IMR-90 (cell line): ENCODE measurements around the gene CHST14.

Experiments
- CEBPB ChIP-seq: IDR thresholded peaks from 2 replicates; pipeline ENCODE4 v1.6.1; 2012; ENCODE audit warnings: low read depth, low read length, improper control_type of control experiment
- MAZ ChIP-seq: IDR thresholded peaks from 2 replicates; pipeline ENCODE4 v1.6.1; 2012; ENCODE audit warnings: low read depth, mild to moderate bottlenecking, low read length, improper control_type of control experiment, moderate library complexity, borderline replicate concordance
- MXI1 ChIP-seq: IDR thresholded peaks from 2 replicates; pipeline ENCODE4 v1.6.1; 2012; ENCODE audit warnings: low read depth, mild to moderate bottlenecking, low read length, moderate library complexity, borderline replicate concordance
- POLR2A ChIP-seq: IDR thresholded peaks from 2 replicates; pipeline ENCODE4 v1.6.1; 2012; ENCODE audit warnings: mild to moderate bottlenecking, low read depth, low read length
- RAD21 ChIP-seq: IDR thresholded peaks from 2 replicates; pipeline ENCODE4 v1.6.1; 2012; ENCODE audit warnings: low read length, improper control_type of control experiment
- SMC3 ChIP-seq: fragments of 150-350 bp; IDR thresholded peaks from 2 replicates; pipeline ENCODE4 v1.6.1; 2016; ENCODE audit warnings: low read depth, mild to moderate bottlenecking, antibody characterized with exemption, low read length, moderate library complexity
- TF ChIP-seq, protein P1 (sequence below): conservative IDR thresholded peaks from 2 replicates; pipeline ENCODE4 v1.5.1; 2012; ENCODE audit warnings: mild to moderate bottlenecking, low read depth, low read length, improper control_type of control experiment

DNA sequence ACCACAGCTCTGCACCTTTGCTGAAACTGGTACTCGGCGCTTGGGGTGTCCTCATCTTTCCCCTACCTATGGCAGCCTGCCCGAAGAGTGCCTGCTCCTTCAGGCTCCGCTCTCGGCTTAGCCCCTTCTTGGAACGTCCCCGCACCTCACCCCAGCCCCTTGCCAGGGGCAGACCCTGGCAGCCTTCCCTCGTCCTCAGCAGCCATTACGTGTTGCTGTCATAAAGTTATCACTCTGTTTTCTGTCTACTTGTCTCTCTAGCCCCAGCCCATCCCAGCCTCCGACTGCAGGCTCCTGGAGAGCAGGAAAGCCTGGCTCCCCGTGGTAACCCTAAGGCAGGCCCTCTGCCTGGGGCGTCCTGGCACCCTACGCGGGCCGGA, 35.1 kb upstream of the CHST14 start:
- TF ChIP-seq POLR2A (no peak), SMC3 (no peak), MXI1 (no peak), RAD21 (no peak), CEBPB (no peak), MAZ (no peak)
- TF ChIP-seq, protein P1, sequence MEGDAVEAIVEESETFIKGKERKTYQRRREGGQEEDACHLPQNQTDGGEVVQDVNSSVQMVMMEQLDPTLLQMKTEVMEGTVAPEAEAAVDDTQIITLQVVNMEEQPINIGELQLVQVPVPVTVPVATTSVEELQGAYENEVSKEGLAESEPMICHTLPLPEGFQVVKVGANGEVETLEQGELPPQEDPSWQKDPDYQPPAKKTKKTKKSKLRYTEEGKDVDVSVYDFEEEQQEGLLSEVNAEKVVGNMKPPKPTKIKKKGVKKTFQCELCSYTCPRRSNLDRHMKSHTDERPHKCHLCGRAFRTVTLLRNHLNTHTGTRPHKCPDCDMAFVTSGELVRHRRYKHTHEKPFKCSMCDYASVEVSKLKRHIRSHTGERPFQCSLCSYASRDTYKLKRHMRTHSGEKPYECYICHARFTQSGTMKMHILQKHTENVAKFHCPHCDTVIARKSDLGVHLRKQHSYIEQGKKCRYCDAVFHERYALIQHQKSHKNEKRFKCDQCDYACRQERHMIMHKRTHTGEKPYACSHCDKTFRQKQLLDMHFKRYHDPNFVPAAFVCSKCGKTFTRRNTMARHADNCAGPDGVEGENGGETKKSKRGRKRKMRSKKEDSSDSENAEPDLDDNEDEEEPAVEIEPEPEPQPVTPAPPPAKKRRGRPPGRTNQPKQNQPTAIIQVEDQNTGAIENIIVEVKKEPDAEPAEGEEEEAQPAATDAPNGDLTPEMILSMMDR, result no peak
